GM21786 (cell line): Measurements from ENCODE around the gene TMEM126A.
"Not testable (repeated sequence)": the region's sequence is repeated elsewhere in the genome, so short reads cannot be mapped to it uniquely, and the experiment has no call there.

Experiments used
- ATAC-seq: cut with Tn5 transposase; IDR thresholded peaks from one replicate; pipeline ENCODE4 v1.9.1; 2021; ENCODE audit not compliant: unreplicated experiment

The TMEM126A gene

DNA sequence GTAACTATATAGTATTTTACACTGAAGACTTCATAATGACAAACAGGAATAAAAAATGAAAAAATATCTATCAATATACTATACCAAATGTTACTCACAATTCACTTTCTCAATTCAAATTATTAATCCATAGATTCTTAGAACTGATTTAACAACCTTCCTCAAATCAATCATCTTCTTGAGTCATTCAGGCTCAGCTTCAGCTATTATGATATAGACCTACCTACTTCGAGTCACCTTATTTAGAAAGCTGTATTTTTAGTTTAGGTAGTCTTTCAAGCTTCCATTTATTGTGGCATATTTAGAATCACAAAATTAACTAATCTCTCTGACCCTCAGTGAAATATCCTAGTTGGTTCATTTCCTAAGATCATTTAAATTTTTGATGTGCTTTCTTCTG is 9.0 kb downstream of the TMEM126A start:
- ATAC-seq, result no peak

DNA sequence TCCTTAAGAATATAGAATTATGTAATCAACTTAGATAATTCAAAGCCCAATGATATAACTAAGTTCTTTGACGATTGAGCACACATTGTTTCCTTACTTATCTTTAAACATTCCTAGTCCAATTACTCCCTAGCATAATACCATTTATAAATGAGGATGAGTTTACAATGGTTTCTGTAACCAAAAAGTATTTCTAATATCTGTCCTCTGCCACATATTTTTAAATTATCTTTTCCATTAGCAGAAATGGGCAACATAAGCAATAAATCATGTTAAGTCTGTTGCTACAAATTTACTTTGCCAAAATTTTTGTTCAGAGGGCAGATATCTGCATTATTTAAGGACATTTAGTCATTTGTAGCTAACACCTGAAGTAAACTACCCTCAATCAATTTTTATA is 10.4 kb downstream of the TMEM126A start:
- ATAC-seq, result no peak

DNA sequence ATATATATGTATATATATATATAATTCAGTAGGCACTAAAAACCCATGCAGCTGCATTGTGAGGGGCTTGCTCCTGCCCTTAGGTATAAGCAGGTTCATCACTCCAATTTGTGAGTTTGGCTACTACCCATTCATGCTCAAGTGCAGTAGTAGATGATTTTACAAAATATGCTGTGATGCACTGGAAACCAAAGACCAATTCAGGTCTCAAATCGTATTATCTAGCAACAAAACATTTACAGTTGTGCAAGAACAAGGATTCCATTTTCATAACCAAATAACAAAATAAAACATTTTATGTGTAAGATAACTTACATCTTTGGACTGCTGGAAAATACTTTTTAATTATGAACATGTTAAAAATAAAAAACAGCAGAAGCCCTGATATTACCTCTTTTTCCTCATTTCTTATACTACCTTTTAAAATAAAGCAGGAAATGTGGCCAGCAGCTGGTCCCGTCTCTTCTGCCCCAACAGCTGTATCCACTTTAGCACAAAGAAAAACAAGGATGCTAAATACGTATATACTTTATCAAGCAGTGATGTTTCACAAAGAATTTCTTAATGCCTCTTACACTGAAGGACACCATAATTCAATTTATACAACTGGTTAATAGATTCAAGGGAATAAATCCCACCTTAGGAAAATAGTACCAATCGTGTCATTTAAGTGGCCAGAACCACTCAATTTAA is 14.4 kb downstream of the TMEM126A start:
- ATAC-seq, result no peak

DNA sequence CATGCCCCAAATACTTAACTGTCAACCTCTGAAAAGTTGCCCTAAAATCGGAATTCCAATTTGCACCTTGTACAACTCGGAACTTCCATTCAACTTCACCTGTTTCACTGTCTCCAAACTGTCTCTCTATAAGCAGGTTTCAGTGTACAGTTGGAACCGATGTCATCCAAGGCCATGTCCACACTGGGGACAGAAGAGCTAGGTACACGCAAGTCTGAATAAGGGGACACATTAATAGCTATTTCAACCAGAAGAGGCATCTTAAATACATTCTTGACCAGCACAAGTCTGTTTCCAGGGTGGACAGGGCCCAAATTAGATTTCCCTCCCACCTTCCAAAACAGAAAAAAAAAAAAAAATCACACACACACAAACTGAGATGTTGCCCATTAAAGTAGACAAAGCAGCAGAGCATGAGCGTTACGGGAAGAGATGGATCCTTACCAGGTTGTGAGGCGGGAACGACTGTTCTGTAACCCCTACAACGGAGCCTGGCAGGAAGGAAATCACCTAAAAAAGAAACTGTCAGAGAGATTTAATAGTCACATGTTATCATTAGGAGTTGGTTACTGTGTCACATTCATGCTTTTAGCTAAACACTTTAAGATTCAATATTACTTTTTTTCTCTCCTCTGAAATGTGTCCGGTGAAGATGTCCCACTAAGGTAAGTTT is 15.4 kb downstream of the TMEM126A start:
- ATAC-seq, result no peak

DNA sequence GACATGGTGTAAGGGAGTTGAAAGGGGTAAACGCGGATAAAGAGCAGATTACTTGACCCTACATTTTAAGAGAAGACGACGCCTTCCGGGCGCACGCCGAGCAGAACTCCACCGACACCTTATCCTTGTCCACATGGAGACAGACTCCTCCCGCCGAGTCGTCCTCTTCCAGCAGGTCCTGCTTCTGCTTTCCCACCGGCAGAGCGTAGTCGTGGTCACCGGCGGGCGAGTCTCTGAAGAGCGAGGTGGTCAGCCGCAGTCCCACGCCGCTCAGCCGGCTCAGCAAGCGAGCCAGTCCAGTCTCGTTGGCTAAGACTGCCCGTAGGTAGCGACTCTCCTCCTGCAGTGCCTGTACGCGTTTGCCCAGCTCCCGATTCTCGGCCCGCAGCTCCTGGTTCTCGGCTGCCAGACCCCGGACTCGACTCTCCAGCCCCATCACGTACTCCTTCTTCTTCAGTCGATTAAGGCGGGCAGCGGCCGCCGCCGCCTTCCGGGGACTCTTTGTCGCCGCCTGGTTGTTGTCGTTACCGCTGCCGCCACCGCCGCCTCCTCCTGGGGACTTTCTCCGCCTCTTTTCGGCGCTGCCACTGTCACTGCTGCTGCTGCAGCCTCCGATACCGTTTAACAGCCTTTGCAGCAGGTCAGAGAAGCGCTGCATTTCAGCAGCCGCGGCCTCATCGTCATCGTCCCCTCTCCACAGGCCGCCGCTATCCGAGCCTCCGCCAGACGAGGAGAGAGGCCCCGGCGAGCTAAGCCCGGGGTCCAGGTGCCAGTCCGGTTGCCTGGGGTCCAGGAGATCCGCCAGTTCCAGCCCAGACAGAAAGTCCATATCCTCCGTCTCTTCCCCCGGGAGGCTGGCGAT is 16.2 kb downstream of the TMEM126A start:
- ATAC-seq, result peak; percentile 61

DNA sequence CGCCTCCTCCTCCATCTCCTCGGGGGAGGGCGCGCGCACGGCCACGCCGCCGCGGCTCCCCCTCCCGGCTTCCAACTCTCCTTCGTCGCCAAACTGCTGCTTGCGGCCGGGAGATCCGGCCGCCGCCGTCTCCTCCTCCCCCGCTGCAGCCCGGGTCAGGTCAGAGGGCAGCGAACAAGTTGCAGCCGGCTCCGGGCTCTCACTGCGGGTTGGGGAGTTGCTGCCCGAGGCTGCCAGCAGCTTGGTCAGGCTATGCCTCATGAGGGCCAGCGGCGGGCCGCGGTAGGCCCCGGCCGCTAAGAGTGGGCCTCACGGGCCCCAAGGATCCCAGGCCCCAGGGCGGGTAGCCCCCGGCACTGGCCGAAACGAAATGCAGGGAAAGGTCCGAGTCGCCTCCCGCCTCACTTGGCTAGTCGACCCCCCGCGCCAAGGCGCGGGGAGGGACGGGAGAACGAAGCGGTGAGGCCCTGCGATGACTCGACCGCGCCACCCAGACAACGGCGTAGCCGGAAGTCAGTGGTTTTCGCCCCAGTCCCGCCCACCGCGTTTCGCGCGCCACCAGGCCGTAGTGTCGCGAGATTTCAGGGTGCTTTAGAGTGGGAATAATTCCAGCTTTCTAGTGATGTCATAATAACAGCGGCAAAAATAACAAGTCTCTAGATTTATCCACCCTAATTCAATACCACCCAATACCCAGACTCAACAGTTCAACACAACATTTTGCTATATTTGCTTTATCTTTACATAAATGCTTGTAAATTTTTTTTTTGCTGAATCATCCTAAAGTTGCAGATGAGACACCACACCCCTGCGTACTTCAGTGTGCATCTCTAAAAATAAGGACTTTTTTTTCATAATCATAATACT is 17.1 kb downstream of the TMEM126A start, which contains the start of gene CREBZF:
CREBZF (minus strand) TSS at position 515 of the 867 bp plus-strand sequence; CDS start at position 261, 254 bp downstream.
- peak; percentile 89 for ATAC-seq

DNA sequence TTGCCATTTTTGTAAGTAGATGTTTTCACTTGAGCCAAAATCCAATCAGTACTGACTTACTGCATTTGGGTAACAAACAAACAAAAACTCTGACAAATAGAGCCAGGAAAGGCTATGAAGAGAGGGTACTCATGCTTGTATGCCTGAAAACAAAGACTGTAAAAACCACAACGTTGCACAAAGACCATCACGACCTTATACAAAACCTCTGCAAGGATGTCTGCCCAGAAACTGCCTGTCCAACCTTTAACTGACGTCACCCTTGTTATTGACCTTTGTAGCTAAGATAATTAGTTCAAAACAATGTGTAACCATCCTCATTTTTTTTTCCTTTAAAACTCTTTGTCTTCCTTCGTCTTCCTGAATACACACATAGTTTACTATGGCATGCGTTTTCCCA is 18.0 kb downstream of the TMEM126A start:
- ATAC-seq, result no peak

DNA sequence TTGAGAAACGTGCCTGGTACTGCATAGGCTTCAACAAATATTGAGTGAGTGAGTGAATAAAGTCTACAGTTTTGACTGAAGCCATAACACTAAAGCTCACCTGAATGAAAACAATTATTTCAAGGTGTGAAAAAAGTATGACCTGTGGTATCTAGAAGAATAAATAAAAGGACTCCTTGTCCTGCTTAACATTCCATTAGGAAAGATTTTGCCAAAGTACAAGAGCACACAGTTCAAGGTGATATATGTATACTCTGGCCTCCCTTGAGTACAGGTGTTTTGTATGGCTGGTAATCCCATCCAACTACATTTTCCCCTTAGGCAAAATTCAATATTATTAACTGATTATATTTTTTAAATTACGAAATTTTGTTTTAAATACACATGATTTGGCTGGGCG is 18.9 kb downstream of the TMEM126A start:
- no peak for ATAC-seq

DNA sequence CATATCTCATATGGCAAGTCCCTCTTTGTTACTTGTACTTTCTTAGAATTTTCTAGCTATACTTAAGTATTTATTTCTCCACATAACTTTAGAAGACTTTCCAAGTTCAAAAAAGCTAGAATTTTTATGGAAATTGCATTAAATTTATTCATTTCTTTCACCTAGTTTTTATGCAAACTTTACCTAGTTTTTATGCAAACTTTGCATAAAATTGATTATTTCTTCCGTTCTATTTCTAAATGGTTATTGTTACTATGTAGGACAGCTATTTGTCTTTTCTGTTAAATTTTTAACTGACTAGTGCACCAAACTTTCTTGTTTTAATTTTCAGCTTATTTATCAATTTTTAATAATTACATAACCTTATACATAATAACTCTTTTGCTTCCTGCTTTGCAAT is 20.4 kb downstream of the TMEM126A start:
- no peak for ATAC-seq

DNA sequence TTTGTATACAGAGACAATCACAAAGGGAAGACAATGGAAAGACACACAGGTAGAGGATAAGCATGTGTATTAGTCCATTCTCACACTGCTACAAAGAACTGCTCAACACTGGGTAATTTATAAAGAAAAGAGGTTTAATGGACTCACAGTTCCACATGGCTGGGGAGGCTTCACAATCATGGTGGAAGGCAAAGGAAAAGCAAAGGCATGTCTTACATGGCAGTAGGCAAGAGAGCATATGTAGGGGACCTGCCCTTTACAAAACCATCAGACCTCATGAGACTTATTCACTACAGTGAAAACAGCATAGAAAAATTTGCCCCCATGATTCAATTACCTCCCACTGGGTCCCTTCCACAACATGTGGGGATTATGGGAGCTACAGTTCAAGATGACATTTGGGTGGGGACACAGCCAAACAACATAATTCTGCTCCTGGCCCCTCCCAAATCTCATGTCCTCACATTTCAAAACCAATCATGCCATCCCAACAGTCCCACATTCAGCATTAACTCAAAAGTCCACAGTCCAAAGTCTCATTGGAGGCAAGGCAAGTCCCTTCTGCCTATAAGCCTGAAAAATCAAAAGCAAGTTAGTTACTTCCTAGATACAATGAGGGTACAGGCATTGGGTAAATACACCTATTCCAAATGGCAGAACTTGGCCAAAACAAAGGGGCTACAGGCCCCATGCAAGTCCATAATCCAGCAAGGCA is 23.3 kb downstream of the TMEM126A start:
- not testable (repeated sequence) for ATAC-seq

DNA sequence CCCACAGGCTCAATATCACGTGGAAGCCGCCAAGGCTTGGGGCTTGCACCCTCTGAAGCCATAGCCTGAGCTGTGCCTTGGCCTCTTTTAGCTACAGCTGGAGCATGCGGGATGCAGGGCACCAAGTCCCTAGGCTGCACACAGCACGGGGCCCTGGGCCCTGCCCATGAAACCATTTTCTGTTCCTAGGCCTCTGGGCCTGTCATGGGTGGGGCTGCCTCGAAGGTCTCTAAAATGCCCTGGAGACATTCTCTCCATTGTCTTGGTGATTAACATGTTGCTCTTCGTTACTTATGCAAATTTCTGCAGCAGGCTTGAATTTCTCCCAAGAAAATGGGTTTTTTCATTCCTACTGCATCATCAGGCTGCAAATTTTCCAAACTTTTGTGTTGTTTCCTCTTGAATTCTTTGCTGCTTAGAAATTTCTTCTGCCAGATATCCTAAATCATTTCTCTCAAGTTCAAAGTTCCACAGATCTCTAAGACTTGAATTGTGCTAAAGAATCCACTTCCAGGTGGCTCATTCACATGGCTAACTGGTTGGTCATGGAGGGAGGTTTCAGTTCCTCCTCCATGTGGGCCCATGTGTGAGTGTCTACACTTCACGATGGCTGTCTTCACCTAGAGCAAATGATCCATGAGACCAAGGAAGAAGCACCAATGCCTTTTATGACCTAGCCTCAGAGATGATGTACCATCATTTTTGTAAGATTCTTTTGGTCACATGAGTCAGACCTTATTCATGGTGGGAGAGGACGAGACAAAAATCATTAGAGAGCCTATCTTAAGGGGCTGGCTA is 24.5 kb downstream of the TMEM126A start:
- ATAC-seq, result no peak

DNA sequence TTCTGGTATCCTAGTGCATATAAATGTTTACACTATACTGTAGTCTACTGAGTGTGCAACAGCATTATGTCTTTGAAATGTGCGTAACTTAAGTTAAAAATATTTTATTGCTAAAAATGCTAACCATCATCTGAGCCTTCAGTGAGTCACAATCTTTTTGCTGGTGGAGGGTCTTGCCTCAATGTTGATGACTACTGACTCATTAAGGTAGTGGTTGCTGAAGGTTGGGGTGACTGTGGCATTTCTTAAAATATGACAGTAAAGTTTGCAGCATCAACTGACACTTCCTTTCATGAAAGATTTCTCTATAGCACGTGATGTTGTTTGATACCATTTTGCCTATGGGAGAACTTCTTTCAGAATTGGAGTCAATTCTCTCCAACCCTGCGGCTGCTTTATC is 25.6 kb downstream of the TMEM126A start:
- no peak for ATAC-seq

DNA sequence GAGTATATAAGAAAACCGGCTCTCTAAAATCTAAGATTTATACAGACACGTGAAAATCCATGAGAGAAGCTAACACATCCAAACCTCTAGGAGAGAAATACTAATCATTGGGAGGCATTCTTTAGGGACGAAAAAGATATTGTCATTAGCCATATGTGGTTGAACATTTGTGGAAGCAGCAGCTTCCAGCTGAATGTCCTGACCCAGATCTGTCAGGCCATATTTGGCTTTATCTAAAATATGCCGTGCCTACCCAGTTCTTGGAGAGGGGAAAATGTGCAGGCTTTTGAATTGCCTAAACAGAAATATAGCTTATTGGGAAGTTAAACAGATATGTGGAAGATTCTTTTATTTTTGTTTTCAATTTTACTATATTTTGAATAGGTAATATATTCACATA is 31.8 kb downstream of the TMEM126A start:
- ATAC-seq, result no peak

DNA sequence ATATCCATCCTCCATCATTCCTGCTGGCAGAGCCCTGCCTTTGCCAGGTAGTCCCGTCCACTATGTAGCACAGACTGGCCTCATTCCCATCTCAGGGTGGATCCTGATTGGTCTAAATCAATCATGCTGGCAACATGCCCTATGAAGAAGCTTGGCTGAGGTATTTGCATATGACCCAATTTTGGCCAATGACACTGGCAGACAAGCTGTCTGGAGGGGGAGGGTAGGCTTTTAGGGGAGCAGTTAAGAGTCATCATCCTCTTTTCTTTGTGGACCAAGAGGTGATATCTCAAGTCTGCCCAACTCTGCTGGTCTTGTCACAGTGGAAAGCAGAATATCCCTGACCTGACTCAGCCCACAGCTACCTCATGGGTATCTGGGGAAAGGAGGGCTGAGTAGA is 33.1 kb downstream of the TMEM126A start:
- no peak for ATAC-seq

DNA sequence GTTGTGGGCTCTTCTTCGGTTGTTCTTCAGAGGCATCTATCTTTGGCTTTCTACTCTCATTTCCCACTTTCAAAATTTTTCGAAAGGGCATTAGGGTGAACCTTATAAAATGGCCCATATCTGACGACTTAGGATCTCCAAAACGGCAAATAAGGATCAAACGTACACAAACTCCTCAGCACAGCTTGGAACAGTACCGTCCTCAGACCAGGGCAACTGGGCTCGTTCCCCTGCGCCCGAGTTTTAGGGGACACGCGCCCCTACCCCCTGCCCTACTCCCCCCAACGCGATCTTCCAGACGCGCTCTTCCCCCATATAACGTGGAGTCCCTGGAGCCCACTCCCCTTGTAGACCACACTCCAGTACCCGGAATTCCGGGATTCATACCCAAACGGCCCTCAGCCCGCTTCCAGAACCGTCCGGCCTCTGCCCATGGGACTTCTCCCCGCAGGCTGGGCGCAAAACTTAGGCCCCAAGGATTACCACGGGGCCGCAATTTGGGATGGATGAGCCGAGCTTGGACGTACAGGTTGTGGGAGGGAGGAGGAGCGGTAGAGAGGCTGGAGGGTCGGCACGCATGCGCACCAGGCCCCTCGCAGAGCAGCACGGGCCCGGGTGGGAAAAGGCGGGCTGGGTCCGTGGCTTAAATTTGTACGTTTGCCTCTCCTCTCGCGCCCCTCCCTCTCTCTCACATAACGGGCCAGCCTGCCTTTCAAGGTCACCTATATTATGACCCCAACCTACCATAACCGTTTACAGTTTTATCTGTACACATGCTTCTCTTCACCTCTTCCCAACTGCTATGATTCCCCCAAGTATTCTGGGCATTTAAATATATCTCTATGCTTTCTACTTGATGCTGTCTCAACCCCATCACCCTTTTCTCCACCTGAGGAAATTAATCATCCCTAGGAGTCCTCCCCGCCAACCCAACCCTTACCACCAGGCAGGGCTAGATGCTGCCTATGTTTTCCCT is 34.9 kb downstream of the TMEM126A start:
- peak; percentile 69 for ATAC-seq

DNA sequence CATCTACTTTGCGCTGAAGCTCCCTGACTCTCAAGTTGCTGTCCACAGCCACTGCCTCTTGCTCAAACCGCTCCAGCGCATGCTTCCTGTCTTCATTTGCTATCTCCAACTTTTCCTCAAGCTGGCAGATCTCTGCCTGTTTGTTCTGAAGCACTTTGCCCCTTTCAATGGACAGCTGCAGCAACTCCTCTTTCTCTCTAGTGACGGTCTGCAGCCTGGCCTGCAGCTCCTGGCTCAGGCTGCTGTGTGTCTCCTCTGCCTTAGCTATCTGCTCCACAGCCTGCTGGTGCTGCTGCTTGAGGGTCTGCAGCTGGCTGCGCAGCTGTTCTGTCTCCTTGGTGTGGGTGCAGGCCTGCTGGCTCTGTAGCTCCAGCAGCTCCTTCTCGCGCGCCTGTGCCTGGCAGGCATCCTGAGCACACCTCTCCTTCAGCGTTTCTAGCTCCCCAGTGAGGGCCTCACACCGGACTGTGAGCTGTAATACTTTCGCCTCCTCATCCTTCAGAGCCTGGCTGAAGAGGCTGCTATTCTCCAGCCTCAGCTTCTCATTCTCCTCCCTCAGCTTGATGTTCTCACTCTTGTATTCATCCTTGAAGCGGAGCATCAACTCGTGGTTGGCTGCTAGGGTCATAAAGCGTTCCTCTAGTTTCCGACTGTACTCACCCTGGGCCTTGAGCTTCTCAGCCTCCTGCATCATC is 37.5 kb downstream of the TMEM126A start:
- no peak for ATAC-seq

DNA sequence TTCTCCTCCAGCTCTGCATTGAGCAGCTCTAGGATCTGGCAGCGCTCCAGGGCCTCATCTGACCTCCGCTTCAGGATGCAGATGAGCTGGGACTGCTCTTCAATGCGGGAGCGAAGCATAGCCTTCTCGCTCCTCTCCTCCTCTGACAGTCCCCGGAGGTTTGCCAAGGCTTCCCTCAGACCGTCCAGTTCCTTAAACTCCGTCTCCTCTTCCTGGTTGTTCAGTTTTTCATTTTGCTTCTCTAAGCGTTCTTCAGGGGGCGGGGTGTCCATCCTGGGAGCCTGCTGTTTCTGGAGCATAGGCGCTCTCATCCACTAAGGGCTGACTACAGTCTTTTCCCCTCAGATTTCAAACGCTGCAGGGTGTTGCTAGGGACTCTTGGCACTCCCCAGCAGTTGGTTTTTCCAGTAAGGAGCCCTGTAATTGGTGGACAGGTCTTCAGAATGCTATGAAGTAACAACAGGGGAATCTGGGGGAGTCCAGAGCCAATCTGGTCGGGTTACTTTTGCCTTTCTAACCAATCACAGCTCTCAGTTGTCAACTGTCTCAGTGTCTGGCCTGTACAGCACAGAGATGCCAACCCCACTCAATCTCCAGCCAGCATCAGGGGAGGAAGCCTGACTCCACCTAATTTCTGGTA is 38.2 kb downstream of the TMEM126A start, which contains the start of gene CCDC89:
CCDC89 (minus strand) TSS at position 376 of the 640 bp plus-strand sequence; CDS start at position 311, 65 bp downstream.
- no peak for ATAC-seq
